Lower lobe of right lung (tissue), 2 donors: ENCODE data around the gene FADS3. TPM values are rescaled to one million over a fixed set of nuclear protein-coding genes. Genes with fewer than 3 reads are reported as not detected.

Experiments used
- ATAC-seq, 2 donors: fragments of 200-7000 bp; cut with Tn5 transposase; one replicate each; pipeline ENCODE4 v1.9.1; 2020 to 2022; ENCODE audit warnings: mild to moderate bottlenecking in 2 of 2, moderate library complexity in 2 of 2
- DNase-seq: peaks from one replicate; pipeline ENCODE4 v3.0.0-alpha.2; 2020
- H3K27ac ChIP-seq: fragments of 200-600 bp; one replicate; pipeline ENCODE4 v1.8.0; 2022
- H3K27me3 ChIP-seq: fragments of 200-600 bp; one replicate; pipeline ENCODE4 v1.8.0; 2022; ENCODE audit warnings: low read depth
- H3K36me3 ChIP-seq: fragments of 200-600 bp; one replicate; pipeline ENCODE4 v1.8.0; 2022; ENCODE audit warnings: mild to moderate bottlenecking
- H3K4me1 ChIP-seq: fragments of 200-600 bp; one replicate; pipeline ENCODE4 v1.8.0; 2022
- H3K4me3 ChIP-seq: fragments of 200-600 bp; one replicate; pipeline ENCODE4 v1.8.0; 2022; ENCODE audit warnings: mild to moderate bottlenecking
- H3K9me3 ChIP-seq: fragments of 200-600 bp; one replicate; pipeline ENCODE4 v1.8.0; 2022
- intact Hi-C: fragments of 100-400 bp; cut with DNase I; formaldehyde crosslinking; loops from one replicate; pipeline ENCODE4 v1.11.0; 2022
- total RNA-seq: library from RNA; stranded (reverse); fragmentation: NEBNext Ultra II Directional; extraction: Animal tissue kit (Norgen Biotek cat#: 25700); gene quantifications from one replicate; pipeline ENCODE4 v1.2.1, GENCODE V29; 2021
- TF ChIP-seq, protein P1 (sequence below): fragments of 200-600 bp; IDR thresholded peaks from one replicate; pipeline ENCODE4 v1.8.0; 2022; ENCODE audit warnings: antibody characterized with exemption, mild to moderate bottlenecking
- donor health status: DM: no; HTN: yes; CAD: no; lungs with severe emphysema.

Gene FADS3
- total RNA-seq, 1 donor from 2014 or later = 50.1 TPM

DNA sequence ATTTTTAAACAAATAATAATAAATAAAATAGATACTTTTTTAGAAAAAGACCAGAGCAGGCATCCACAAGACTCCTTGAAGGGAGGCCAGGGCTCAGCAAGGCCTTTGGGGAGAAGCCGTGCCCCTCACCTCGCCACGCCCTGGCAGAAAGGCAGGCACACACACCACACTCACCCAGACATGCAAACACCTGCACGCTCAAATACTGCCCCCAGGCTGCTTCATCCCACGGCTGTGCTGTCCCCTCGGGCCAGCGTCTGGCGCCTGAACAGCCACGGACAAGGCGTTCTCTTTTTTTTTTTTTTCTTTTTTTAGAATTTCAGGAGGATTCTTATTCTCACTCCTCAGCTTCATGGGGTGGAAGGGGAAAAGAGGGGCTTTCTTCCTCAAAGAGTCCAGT, 1.5 kb downstream of the FADS3 start:
- intact Hi-C loops = no loop called here

DNA sequence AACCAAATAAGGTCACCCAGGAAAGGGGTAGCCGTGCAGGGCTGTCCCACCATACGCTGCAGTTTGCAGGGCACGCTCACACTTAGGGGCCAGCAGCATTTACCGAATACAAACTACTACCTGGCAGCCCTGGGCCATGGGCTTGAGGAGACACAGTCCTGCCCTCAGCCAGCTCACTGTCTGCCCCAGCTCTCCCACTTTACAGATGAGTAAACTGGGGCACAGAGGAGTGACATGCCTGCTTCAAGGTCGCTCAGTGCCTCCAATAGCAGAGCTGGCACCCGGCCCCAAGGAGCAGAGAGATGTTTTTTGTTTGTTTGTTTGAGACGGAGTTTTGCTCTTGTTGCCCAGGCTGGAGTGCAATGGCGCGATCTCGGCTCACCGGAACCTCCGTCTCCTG, 2.8 kb downstream of the FADS3 start:
- TF ChIP-seq, protein P1, sequence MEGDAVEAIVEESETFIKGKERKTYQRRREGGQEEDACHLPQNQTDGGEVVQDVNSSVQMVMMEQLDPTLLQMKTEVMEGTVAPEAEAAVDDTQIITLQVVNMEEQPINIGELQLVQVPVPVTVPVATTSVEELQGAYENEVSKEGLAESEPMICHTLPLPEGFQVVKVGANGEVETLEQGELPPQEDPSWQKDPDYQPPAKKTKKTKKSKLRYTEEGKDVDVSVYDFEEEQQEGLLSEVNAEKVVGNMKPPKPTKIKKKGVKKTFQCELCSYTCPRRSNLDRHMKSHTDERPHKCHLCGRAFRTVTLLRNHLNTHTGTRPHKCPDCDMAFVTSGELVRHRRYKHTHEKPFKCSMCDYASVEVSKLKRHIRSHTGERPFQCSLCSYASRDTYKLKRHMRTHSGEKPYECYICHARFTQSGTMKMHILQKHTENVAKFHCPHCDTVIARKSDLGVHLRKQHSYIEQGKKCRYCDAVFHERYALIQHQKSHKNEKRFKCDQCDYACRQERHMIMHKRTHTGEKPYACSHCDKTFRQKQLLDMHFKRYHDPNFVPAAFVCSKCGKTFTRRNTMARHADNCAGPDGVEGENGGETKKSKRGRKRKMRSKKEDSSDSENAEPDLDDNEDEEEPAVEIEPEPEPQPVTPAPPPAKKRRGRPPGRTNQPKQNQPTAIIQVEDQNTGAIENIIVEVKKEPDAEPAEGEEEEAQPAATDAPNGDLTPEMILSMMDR = no peak
- intact Hi-C loops = no loop called here
- ATAC-seq (no peak), DNase-seq (no peak)
- Histone ChIP-seq H3K27ac (peak overlapping the region; percentile 15), H3K4me1 (peaks cover 18% of the 10 kb centered on the region), H3K9me3 (no peaks in the 10 kb centered on the region), H3K27me3 (no peaks in the 10 kb centered on the region), H3K4me3 (no peak overlapping the region), H3K36me3 (no peaks in the 10 kb centered on the region)

More for the DNA sequence above, 1.5 kb downstream of the FADS3 start:
- no peak for DNase-seq
- TF ChIP-seq, protein P1 = no peak
- Histone ChIP-seq H3K27ac (peak overlapping the region; percentile 83), H3K4me3 (peak overlapping the region; percentile 82), H3K4me1 (peaks cover 18% of the 10 kb centered on the region), H3K36me3 (no peaks in the 10 kb centered on the region), H3K27me3 (no peaks in the 10 kb centered on the region), H3K9me3 (no peaks in the 10 kb centered on the region)
- no peak for ATAC-seq

DNA sequence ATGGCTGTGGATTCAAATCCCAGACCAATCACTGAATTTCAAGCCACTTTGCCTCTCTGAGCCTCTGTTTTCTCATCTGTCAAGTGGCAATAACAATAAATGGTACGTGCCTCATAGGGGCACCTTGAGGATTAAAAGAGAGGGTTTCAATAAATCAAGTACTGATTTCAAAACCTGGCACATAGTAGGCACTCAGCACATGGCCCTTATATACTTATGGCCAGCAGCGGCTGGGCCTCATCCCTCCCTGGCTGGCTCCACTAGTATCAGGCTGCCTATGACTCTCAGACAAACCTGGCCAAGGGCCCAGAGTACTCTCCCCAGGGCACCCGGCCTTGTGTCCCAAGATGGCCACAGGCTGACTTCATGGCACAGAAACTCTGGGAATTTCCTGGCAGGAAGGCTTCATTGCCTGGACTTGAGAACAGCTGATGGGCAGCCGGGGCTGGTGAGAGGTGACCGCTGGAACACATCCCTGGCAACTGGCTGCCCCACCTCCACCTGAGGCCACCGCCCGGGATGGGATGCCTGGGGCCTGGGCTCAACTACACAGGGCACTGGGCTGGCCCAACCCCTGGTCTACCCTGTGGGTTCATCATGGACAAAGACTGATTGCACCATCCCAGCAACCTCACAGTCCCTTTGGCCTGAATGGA, 3.4 kb downstream of the FADS3 start:
- ATAC-seq (peak; percentile 6 to 49), DNase-seq (peak; percentile 65)
- Histone ChIP-seq H3K9me3 (no peaks in the 10 kb centered on the region), H3K27ac (peak overlapping the region; percentile 15), H3K36me3 (no peaks in the 10 kb centered on the region), H3K4me3 (no peak overlapping the region), H3K27me3 (no peaks in the 10 kb centered on the region), H3K4me1 (peaks cover 18% of the 10 kb centered on the region)
- TF ChIP-seq, protein P1 = no peak
- intact Hi-C loops = no loop called here

DNA sequence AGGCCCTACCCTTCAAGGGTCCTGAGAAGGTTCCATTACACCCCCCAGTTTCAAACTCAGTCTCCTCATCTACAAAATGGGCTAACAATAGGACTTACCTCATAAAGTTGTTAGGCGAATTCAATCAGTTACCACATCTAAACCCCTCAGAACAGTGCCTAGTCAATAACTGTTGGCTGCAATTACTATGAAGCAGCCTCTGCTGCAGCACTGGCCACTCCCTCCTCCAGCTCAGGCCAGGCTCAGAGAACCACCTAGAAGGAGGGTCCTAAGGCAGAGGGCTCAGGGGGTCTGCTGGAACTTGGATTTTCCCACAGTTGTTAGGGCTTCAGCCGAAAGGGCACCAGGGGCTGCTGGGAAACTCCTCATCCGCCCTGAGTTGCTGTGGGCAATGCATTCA, 4.7 kb downstream of the FADS3 start:
- no peaks in the 10 kb centered on the region for H3K9me3 ChIP-seq
- H3K27ac ChIP-seq = no peak overlapping the region
- H3K36me3 ChIP-seq = no peaks in the 10 kb centered on the region
- intact Hi-C loops = no loop called here
- H3K27me3 ChIP-seq = no peaks in the 10 kb centered on the region
- peaks cover 18% of the 10 kb centered on the region for H3K4me1 ChIP-seq
- DNase-seq (no peak), ATAC-seq (no peak)
- TF ChIP-seq, protein P1 = no peak
- H3K4me3 ChIP-seq = no peak overlapping the region

DNA sequence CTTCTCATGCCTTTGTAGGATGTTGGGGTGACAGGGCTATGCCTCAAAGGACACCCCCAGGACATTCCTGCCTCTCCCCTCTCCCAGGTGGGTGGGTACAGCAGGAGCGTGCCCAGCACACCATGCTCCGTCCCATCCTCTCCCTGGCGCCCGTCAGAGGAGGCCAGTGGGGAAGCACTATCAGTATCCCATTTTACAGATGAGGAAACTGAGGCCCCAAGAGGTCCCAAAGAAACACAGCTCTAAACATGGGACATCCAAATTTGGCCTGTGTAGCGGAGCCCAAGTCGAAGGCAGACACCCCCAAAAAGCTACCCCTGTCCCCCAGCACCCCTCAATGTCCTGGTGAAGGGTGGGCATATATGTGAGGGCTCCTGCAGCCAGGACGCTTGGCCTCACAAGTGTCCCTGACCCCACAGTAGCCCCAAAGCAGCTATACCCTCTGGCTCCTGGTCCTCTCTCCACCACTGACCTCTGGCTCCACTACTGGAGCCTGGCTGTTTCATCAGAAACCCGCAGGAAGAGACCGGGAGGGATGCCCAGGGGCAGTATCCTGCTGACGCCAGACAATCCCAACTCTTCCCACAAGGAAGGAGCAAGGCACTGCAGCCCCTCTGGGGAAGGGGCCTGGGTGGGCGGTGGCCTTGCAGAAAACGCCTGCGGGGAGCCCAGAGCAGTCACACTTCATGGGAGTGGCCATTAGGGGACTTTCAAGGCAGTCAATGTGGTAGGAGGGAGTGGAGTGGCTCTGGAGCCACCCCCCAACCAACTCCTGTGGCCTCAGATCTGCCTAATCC, 5.4 kb downstream of the FADS3 start:
- DNase-seq (no peak), ATAC-seq (no peak)
- TF ChIP-seq, protein P1 = no peak
- intact Hi-C loops = no loop called here
- Histone ChIP-seq H3K9me3 (no peaks in the 10 kb centered on the region), H3K4me3 (no peak overlapping the region), H3K27ac (no peak overlapping the region), H3K4me1 (peaks cover 18% of the 10 kb centered on the region), H3K36me3 (no peaks in the 10 kb centered on the region), H3K27me3 (no peaks in the 10 kb centered on the region)
